ENCODE data around the gene OTX2. TPM values are rescaled to one million over a fixed set of nuclear protein-coding genes. Genes with fewer than 3 reads are reported as not detected.

The OTX2 gene
- total RNA-seq, 1 donor from 2014 or later, result not detected

GRCh38 chr14:56798447-56799342 lies 11.6 kb downstream of the OTX2 start:
- ATAC-seq (no peak), DNase-seq (ENCODE audit: missing footprints) (no peak)
- intact Hi-C loops (cut with DNase I), result no loop called here

- intact Hi-C loops (cut with DNase I), result no loop called here
- no peak for ATAC-seq
- DNase-seq (ENCODE audit: missing footprints), result no peak
Observed at GRCh38 chr14:56797569-56798446, 12.5 kb downstream of the OTX2 start.

DNA sequence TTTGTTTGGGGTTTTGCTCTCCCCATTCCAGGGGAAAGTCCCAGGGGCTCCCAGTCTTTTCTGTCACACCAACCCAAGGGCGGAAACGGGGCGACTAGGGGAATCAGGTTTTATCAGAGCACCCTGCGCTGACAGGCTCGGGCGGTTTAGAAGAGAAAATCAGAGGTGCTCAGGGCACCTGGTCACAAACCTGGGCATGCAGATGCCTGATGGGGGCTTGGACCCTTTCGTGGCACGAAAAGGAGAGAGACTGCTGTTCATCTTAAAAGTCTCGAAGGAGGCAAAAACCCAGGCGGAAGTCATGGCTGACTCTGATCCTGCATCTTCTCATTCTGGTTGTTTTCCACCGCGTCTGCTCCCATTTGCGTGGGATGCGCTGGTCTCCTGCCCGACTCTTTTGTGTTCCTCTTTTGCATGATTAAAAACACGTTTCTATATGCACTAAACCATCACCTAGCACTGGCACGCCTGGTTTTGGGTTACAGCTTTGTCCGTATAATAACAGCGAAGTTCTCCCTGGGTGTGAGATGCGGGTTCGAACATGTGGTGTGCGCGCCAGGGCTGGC lies 13.2 kb downstream of the OTX2 start:
- intact Hi-C loops (cut with DNase I), result no loop called here
- ATAC-seq, result no peak
- no peak for DNase-seq (ENCODE audit: missing footprints)

DNA sequence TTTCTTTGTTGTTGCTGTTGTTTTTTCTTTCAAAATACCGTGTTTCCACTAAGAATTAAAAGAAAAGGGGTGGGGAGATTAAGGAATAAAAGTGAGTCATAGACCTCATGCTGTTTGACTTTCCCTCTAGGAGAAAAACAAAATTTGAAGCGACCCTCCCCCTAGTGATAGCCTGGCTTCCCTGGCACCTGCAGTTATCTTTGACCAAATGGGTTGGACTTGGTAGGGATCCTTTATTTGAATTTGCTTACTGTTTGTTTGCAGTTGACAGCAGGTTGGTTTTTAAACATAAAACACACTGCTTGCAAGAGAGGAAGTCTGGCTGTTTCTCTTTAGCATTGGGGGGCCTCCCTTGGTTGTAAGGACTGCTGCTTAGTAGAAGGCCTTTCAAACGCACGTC lies 14.0 kb downstream of the OTX2 start:
- ATAC-seq, result no peak
- intact Hi-C loops (cut with DNase I), result no loop called here
- DNase-seq (ENCODE audit: missing footprints), result no peak

GRCh38 chr14:56795284-56795622 lies 15.0 kb downstream of the OTX2 start:
- intact Hi-C loops (cut with DNase I), result no loop called here
- DNase-seq (ENCODE audit: missing footprints) (no peak), ATAC-seq (no peak)

DNA sequence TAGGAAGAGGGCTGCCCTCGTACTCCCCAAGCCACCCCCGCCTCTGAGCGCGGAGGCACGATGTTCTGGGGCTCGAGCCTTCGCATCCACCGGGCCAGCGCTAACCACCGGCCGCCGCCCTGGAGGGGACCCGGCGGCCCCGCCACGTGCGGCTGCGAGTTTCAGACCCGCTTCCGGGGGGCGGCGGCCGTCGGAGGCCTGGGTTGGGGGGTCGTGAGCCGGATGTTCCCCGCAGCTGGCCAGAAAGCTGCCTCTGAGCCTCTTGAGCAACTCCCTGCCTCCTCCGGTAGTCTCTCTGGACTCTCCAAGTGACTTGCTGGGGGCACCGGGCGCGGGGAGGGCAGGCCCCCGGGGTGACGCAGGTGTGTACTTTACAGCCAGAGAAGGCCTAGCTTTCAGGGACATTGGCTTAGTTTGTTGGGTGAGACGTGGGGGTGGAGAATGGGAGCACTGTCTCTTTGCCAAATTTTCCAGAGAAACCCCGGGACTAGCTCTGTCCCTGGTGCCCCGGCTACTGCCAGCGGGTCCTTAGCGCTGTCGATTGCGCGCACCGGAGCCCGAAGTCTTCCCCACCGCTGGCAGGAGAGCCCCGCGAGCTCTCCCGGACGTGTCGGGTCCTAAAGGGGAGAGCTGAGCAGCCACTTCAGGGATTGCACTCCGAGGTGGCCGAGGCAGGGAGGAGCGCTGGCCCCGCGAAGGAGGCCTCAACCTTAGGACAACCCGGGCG lies 15.6 kb downstream of the OTX2 start:
- ATAC-seq, result no peak
- intact Hi-C loops (cut with DNase I), result no loop called here
- peak; percentile 69 for DNase-seq (ENCODE audit: missing footprints)

GRCh38 chr14:56794088-56794556 lies 16.2 kb downstream of the OTX2 start:
- no peak for DNase-seq (ENCODE audit: missing footprints)
- no peak for ATAC-seq
- intact Hi-C loops (cut with DNase I), result no loop called here

GRCh38 chr14:56789955-56790354 lies 20.3 kb downstream of the OTX2 start:
- no peak for ATAC-seq
- no peak for DNase-seq (ENCODE audit: missing footprints)
- intact Hi-C loops (cut with DNase I), result no loop called here

DNA sequence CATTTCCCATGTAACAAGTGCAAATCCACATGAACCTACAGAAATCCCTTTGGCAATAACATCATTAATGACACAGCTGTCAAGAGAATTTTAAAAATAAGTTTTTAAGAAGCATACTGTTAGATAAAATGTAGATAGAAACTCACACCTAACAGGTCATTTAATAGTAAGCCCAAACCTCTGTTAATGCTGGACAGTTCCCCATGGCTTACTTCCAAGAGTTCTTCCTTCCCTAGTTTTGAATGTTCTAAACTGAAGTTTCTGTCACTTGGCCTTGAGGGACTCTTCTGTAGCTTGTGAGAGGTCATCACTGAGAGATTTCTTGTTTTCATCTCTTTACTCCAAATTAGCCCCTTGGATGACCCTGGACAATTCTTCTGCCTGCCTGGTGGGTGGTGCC lies 22.7 kb downstream of the OTX2 start:
- ATAC-seq (no peak), DNase-seq (ENCODE audit: missing footprints) (no peak)

DNA sequence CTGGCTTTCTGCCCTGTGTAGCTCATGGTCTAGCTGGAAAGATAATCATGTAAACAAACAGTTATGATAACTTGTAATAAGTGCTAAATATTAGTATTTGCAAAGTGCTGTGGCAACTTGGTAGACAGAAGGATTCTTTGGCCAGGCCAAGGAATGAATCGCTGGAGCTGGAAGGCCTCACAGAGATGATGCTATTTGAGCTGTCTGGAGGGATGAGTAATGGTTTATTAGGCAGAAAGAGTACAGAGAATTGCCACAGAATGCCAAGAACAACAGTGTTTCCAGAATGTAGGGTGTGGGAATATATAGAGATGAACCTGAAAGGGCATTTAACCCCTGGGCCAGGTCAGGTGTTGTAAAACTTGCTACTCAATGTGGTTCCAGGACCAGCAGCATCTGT lies 27.6 kb downstream of the OTX2 start:
- ATAC-seq (no peak), DNase-seq (ENCODE audit: missing footprints) (no peak)
- intact Hi-C loops (cut with DNase I), result no loop called here

More for the DNA sequence above, 22.7 kb downstream of the OTX2 start:
- intact Hi-C loops (cut with DNase I), result no loop called here

- no peak for ATAC-seq
- intact Hi-C loops (cut with DNase I), result no loop called here
- DNase-seq (ENCODE audit: missing footprints), result no peak
Observed at GRCh38 chr14:56774503-56774902, 35.8 kb downstream of the OTX2 start.

- ATAC-seq (no peak), DNase-seq (ENCODE audit: missing footprints) (no peak)
- intact Hi-C loops (cut with DNase I), result no loop called here
Observed at GRCh38 chr14:56770512-56770911, 39.8 kb downstream of the OTX2 start.

GRCh38 chr14:56760164-56760914 lies 49.9 kb downstream of the OTX2 start:
- intact Hi-C loops (cut with DNase I), result no loop called here
- DNase-seq (ENCODE audit: missing footprints), result no peak
- no peak for ATAC-seq

- DNase-seq (ENCODE audit: missing footprints) (no peak), ATAC-seq (no peak)
- intact Hi-C loops (cut with DNase I), result no loop called here
Observed at GRCh38 chr14:56759633-56760032, 50.6 kb downstream of the OTX2 start.

GRCh38 chr14:56759094-56759493 lies 51.2 kb downstream of the OTX2 start:
- DNase-seq (ENCODE audit: missing footprints) (no peak), ATAC-seq (no peak)
- intact Hi-C loops (cut with DNase I), result no loop called here

DNA sequence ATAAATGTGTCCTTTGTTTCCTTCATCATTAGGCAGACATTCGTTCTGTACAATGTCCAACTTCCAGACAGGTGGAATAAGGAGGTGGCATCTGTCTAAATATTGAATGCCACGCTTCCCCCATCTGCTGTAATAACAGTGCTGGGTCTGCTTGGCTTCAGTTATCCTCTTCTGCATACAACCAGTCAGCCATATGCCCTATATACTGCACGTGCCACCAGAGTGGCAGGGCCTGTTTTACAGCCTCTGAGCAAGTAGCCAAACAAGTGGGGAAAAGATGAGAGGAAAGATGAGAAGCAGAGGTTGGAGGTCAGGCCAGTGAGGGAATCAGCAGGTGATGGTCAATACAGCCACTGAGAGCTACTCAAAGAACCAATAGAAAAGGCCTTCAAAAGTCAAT lies 55.4 kb downstream of the OTX2 start:
- intact Hi-C loops (cut with DNase I), result no loop called here
- DNase-seq (ENCODE audit: missing footprints), result no peak
- no peak for ATAC-seq

- ATAC-seq (no peak), DNase-seq (ENCODE audit: missing footprints) (no peak)
- intact Hi-C loops (cut with DNase I), result no loop called here
Observed at GRCh38 chr14:56753396-56753795, 56.9 kb downstream of the OTX2 start.

DNA sequence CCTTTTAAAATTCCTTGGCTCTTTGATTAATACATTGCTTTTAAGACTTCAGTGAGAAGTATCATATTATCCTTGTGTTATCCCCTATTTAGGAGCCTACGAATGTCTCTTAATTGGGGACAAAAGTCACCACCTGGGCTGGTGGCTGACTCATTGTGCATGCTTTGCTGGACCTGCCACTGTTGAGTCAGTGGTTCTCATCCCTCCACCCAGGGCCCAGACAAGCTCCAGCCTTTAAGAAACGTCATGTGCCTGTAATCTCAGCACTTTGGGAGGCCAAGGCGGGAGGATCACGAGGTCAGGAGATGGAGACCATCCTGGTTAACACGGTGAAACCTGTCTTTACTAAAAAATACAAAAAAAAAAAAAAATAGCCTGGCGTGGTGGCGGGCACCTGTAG lies 57.9 kb downstream of the OTX2 start:
- ATAC-seq (no peak), DNase-seq (ENCODE audit: missing footprints) (no peak)
- intact Hi-C loops (cut with DNase I), result no loop called here

Measured in Right ventricle myocardium inferior (tissue), 1 donor.